Stimulated activated CD8-positive, alpha-beta memory T cell treated with anti-CD3 and anti-CD28 coated beads, Interleukin-15, amount 100 ng/mL, for 1 hour (primary cell): ENCODE data around the gene ARRB2.
A peak's percentile ranks its signal among the peaks of the same experiment; 100 is the strongest.
"Not testable (repeated sequence)": the region's sequence is repeated elsewhere in the genome, so short reads cannot be mapped to it uniquely, and the experiment has no call there.

ENCODE experiments used
- DNase-seq: peaks from one replicate; pipeline ENCODE4 v3.0.0-alpha.2; 2020; ENCODE audit warnings: low read depth

ARRB2 gene

DNA sequence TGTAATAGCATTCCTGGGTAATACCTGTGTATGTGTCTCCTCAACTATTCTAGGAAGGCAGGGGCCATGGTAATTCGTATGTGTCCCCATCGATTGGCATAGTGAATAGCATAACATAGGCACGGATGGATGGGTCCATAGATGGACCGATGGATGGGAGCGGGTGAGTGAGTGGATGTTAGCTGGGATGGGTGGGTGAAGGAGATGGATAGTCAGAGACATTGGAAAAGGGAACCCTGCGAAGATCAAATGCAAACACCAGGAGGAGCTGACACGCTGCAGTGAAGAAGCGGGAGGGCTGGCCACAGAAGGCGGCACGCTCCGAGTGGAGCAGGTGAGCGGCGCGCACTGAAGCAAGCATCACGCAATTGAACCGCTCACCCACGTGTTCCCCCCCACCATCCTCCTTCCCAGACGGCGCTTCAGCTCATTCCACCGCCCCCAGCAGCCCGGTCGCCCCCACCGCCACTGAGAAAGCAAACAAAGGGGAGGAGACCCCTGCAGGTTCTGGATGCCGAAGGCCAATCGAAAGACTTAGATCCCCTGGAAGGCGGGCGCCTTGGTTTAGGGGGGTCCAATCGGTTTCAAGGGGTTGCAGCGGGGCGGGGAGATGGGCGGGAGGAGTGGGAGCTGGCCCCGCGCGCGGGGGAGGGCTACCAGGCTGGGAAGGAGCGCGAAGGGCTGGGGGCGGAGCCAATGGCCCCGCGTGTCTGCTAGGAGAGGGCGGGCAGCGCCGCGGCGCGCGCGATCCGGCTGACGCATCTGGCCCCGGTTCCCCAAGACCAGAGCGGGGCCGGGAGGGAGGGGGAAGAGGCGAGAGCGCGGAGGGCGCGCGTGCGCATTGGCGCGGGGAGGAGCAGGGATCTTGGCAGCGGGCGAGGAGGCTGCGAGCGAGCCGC lies at the start of gene ARRB2:
Gene ARRB2 (plus strand): TSS at position 839 of the 899 bp plus-strand sequence. CDS start 90 bp downstream, outside the sequence.
- peak; percentile 94 for DNase-seq

DNA sequence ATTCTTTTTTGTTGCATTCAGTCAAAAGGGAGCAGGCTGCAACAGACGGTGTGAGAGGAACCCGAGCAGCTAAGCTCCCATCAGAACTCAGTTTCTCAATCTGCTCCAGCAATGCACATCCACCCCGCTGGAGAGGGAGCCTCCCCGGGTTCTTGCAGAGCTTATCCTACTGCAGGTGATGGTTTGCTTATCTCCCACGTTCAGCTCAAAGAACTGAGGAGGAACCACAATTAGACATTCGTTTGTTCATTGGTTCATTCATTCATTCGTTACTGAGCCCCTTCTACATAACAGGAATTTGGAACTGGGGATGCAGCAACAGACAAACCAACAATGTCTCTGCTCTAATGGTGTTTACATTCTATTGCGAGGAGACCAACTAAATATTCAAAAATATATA lies 46.7 kb upstream of the ARRB2 start:
- no peak for DNase-seq

DNA sequence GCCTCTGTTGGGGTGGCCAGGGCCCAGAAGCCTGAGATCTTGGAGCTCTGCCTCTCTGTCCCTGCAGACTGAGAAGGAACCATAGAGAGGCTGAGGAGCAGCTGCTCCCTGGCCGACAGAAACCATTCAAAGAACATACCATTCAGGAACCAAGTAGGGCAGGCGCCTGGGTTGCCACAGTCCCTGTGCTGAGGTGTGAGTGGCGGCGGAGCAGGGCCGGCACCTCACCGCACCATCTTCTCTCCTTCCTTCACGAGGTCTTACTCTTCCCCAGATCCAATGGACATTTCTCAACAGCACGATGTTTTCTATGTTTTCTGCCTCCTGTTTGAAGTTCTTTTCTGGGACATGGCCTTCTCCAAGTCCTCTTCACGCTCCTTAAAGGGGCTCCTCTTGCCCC lies 46.2 kb upstream of the ARRB2 start:
- DNase-seq = no peak

DNA sequence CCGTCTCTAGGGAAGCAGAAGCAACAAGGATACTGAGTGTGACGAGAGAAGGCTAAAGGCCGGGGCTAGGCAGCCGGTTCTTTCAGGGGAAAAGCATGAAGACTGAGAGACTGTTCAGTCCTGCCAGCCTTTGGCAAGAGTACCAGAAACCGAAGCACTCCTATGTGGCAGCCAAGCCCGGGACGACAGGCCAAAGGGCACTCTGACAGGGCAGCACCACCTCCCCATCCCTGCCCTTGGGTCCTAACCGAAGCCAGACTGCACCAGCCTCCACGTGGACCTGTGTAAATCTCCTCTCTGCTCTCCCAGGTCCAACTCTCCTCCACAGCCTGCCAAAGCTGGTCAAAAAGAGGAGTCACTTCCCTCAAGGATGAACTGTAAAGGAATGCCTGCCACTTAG lies 45.4 kb upstream of the ARRB2 start:
- no peak for DNase-seq

GRCh38 chr17:4666296-4666695 lies 44.1 kb upstream of the ARRB2 start:
- DNase-seq = no peak

DNA sequence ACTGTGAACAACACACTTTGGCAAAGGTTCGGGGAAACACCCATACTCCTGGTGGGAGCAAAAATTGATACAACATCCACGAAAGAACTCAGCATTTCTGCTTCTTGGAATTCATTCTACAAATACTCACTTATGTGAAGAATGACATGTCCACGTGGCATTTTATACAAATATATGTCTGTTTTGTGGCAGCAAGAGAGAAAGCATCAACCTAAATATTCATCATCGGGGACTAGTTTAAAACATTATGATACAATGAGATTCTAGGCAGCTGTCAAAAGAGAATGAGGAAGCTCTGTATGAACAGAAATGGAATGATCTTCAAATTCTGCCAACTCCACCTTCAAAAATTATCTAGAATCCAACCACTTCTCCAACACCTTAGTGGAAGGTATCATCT lies 43.3 kb upstream of the ARRB2 start:
- DNase-seq = no peak

GRCh38 chr17:4672055-4672630 lies 38.3 kb upstream of the ARRB2 start:
- DNase-seq = no peak

GRCh38 chr17:4672751-4673150 lies 37.7 kb upstream of the ARRB2 start:
- DNase-seq = no peak

DNA sequence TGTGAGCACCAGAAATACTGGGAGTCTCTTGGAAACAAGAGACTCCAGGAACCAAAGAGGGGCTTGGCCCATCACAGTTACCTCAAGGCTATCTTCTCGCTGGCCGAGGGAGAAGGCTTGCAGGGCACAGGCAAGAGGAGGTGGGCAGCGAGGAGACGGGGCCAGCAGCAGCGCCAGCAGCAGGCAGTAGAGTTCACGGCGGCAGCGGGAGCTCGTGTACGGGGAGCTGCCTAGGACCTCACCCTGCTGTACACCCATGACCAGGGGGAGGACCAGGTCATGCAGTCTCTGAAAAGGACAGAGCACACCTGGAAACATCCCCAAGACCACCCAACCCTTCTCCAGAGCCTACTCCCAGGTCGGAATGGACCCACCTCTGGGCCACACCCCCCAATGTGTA lies 37.3 kb upstream of the ARRB2 start:
- DNase-seq = no peak

DNA sequence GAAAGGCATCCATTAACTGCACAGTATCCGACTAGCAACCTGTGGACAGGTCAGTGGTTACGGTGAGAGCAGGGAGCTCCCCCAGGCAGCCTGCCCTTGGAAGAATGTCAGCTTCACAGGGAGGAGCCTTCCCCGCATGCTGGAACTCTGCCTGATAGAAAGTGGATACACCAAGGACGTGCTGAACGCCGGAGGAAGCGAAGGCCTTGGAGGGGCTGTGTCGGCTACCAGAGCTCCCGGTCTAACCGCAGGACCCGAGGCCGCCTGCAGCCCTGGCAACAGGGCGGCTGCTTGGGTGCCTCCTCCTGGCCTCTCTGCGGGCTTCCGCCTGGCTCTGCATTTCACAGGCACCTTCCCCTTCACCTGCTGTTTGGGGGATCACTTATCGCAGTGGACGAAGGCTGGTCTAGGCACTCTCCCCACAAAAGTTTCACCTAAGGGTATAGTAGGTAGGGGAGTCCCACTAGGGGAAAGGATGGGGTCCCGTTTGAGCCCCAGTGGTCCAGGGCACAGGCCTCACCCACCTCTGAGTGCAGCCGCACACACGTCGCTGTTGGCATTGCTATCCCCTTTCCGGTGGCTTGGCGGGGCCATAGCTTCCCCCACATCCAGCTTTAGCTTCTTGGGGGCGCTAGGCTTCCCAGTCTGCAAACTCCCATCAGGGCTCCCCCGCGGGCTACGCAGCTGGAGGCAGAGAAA lies 36.3 kb upstream of the ARRB2 start:
- DNase-seq = no peak

DNA sequence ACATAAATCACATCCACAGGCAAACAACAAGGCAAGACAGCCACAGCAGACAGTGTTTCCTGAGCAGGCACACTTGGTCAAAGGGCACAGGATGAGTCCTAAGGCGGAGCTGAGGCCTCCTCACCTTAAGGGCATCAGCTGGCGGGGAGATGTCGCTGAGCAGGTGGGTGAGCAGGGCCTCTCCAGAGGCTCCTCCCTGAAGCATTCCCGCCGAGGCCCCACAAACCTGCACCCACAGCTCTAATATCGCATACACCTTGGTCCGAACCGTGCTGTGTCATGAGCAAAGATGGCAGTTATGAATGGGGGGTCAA lies 35.8 kb upstream of the ARRB2 start:
- DNase-seq = no peak

- no peak for DNase-seq
Measured at GRCh38 chr17:4675791-4676190, 34.6 kb upstream of the ARRB2 start.

DNA sequence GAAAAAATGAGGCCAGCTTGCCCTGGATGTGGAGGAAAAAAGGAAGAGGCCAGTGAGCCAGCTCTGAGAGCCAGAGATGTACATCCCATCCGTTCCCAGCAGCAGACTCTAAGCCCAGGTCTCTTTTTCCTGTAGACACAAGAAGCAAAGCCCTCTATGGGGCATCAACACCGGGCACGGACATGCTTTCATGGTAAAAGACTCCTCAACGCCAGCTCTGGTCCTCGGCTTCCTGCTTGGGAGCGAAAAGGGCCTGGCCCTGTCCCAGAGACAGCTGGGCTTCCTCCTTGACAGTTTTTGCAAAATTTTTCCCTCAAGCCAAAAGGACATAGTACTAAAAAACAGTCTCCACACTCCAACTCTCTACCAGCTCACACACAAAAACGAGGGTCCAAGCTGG lies 33.6 kb upstream of the ARRB2 start:
- DNase-seq = no peak

GRCh38 chr17:4678448-4679026 lies 31.9 kb upstream of the ARRB2 start:
- no peak for DNase-seq

DNA sequence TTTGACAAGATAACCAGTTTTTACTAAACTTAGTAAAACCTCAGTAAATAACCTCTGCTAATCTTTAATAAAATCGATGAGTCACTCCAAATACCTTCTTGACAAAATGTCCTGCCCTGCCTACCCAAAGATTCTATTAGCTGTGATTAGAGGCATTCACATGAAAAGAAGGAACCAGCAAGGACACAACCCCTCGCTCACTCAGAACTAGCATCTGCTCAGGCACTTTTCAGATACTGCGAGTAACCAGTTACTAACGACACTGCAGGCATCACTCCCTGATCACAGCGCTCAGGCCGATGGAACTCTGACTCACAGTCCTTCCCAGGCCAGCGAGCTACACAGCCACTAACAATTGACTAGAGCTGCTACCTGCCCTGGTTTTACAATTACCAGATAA lies 30.8 kb upstream of the ARRB2 start:
- DNase-seq = no peak

GRCh38 chr17:4683739-4684138 lies 26.7 kb upstream of the ARRB2 start:
- not testable (repeated sequence) for DNase-seq

- DNase-seq = not testable (repeated sequence)
Measured at GRCh38 chr17:4689872-4690271, 20.6 kb upstream of the ARRB2 start.

GRCh38 chr17:4690745-4691144 lies 19.7 kb upstream of the ARRB2 start:
- DNase-seq = no peak

DNA sequence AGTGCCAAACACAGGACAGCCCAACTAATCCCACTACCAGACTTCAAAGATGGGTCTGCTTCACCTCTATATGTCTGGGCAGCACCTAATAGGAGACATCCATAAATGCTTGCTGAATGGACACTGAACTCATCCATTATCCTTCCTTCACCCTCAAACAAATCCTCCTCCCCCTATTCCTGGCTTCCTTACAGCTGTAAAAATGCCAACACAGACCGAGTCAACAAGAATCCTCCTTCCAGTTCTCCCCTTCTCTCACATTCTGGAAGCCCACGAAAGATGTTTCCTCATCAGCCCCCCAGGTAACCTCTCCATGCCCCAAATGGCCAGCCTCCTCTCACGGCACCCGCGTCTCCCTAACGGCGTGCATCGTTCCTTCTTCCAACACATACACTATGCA lies 18.7 kb upstream of the ARRB2 start:
- no peak for DNase-seq

GRCh38 chr17:4693416-4693815 lies 17.0 kb upstream of the ARRB2 start:
- no peak for DNase-seq

GRCh38 chr17:4696437-4696805 lies 14.0 kb upstream of the ARRB2 start:
- DNase-seq = no peak

DNA sequence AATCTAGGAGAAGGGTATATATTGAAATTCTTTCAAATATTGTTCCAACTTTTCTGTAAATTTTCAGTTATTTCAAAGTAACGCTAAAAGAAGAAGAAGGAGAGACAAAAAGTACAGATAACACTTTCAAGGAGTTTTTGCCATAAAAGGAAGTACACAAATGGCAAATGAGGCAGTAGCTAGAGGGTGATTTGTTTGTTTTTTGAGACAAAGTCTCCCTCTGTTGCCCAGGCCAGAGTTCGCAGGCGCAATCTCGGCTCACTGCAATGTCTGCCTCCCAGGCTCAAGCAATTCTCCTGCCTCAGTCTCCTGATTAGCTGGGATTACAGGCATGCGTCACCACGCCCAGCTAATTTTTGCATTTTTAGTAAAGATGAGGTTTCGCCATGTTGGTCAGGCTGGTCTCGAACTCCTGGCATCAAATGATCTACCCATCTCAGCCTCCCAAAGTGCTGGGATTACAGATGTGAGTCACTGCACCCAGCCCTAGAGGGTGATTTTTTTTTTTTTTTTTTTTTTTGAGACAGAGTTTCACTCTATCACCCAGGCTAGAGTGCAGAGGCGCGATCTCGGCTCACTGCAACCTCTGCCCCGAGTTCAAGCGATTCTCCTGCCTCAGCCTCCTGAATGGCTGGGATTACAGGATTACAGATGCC lies 10.9 kb upstream of the ARRB2 start:
- DNase-seq = not testable (repeated sequence)
